H1 (cell line): ENCODE measurements around the gene PYGB. TPM values are rescaled to one million over a fixed set of nuclear protein-coding genes. Genes with fewer than 3 reads are reported as not detected.

Source experiments
- ASH2L ChIP-seq: fragments of 200-600, 300-600 bp; sonication (generic); IDR thresholded peaks from one replicate; pipeline ENCODE4 v1.7.1; 2017; ENCODE audit warnings: low read length
- BCL11A ChIP-seq, 2 experiments: IDR thresholded peaks; one replicate each; pipeline ENCODE4 v1.6.1; 2011; ENCODE audit warnings: low read depth in 2 of 2, low read length in 2 of 2, mild to moderate bottlenecking in 2 of 2
- KDM5A ChIP-seq: fragments of 200-600 bp; IDR thresholded peaks from 2 replicates; pipeline ENCODE4 v1.7.1; 2012; ENCODE audit warnings: mild to moderate bottlenecking, low read length, inconsistent platforms, mixed read lengths
- PHF8 ChIP-seq: fragments of 200-600 bp; sonication (generic); conservative IDR thresholded peaks from 2 replicates; pipeline ENCODE4 v1.7.1; 2012; ENCODE audit warnings: low read depth, mild to moderate bottlenecking, inconsistent platforms, low read length, moderate library complexity
- SP2 ChIP-seq: IDR thresholded peaks from 2 replicates; pipeline ENCODE4 v1.6.1; 2012; ENCODE audit warnings: mild to moderate bottlenecking, low read length, inconsistent platforms
- TAF7 ChIP-seq: optimal IDR thresholded peaks from 2 replicates; pipeline ENCODE3; 2011; ENCODE audit warnings: low read depth, mild to moderate bottlenecking, inconsistent platforms, low read length, moderate library complexity, borderline replicate concordance
- polyA plus RNA-seq, 7 experiments: library from polyadenylated mRNA; depleted of rRNA in 3 of 7; stranded (reverse) in 5 of 7; unstranded in 2 of 7; fragments of >200 nt in 5 of 7; fragments of 200-250 nt in 2 of 7; gene quantifications; 1 replicate in 5 of 7; 2 replicates in 1 of 7; 4 replicates in 1 of 7; pipeline versions ENCODE4 v1.2.1 to v1.2.3, GENCODE V29; 2011 to 2013; ENCODE audit warnings: missing spikeins in 2 of 7, mixed read lengths in 2 of 7
- total RNA-seq: library from RNA; stranded (reverse); fragmentation: NEBNext Ultra II Directional; extraction: Animal tissue kit (Norgen Biotek cat#: 25700); gene quantifications from 2 replicates; pipeline ENCODE4 v1.2.1, GENCODE V29; 2021

The PYGB gene
- total and polyA plus RNA-seq, 2 of the 8 experiments (the other 6 are each of a cell fraction or from before 2014, with no cell fraction given) = 26.6 to 56.0 TPM

DNA sequence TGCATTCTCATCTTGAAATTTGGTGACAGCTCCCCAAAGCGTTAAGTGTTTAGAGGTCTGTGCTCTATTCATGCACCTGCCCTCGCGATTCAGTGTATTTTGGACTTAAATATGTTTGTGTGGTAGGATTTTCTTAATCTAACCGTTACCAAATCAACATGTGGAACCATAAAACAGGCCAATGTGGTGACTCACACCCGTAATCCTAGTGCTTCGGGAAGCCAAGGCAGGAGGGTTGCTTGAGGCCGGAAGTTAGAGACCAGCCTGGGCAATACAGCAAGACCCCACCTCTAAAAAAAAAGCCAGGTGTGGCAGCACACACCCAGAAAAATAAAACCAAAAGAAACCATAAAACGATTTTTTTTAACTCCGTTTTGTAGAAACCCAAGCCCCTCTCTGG is 31.5 kb downstream of the PYGB start (continued):
- TF ChIP-seq SP2 (no peak), BCL11A (IDR thresholded peaks at IDR 0.05; ENCODE audit: low read depth in 2 of 2, low read length in 2 of 2) (no peak), PHF8 (no peak), TAF7 (no peak), ASH2L (no peak), KDM5A (no peak)
